HG03558 (cell line): ENCODE data around the gene DHX34.
"Not testable (repeated sequence)": the region's sequence is repeated elsewhere in the genome, so short reads cannot be mapped to it uniquely, and the experiment has no call there.

Experiments used
- ATAC-seq: cut with Tn5 transposase; IDR thresholded peaks from one replicate; pipeline ENCODE4 v1.9.1; 2021; ENCODE audit warnings: moderate number of reproducible peaks; ENCODE audit not compliant: unreplicated experiment; ENCODE audit errors: extremely low read depth

Gene DHX34

GRCh38 chr19:47323409-47323808 lies 25.7 kb upstream of the DHX34 start:
- ATAC-seq, result no peak

- ATAC-seq, result no peak
These were observed 25.2 kb upstream of the DHX34 start for GRCh38 chr19:47323872-47324271.

DNA sequence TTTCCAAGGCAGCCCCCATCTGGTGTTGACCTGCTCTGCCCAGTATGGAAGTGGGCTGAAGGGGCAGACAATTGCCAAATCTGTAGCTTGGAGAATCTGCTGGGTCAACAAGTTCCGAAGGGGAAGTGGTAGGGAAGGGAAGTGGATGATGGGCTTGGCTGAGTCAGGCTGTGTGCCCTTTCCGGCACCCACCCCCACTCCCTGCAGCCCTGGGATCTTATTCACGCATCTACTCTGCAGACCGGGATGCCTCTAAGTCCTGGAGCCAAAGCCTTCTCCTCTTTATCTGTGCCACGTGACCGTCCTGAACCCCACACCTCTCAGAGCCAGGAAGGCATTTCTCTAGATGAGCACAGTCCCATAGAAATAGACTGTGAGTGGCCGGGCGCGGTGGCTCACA lies 24.6 kb upstream of the DHX34 start:
- no peak for ATAC-seq

DNA sequence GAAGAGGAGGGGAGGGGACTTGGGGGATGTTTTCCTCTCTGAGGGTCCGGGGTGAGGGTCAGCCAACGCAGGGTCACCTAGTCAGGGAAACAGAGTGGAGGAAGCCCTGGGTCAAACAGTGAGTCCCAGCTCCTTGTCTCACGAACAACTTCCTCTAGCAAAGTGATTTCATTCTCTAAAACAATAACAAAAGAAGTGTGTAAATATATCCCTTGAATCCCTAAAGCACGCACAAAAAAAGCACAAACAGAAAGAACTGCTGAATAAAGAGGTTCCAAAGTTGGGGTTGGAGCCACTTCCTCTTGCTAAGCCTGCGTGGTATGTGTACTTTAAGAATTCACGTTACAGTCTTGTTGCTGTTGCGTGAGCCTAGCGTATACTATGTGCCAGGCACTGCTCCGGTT lies 18.6 kb upstream of the DHX34 start:
- no peak for ATAC-seq

DNA sequence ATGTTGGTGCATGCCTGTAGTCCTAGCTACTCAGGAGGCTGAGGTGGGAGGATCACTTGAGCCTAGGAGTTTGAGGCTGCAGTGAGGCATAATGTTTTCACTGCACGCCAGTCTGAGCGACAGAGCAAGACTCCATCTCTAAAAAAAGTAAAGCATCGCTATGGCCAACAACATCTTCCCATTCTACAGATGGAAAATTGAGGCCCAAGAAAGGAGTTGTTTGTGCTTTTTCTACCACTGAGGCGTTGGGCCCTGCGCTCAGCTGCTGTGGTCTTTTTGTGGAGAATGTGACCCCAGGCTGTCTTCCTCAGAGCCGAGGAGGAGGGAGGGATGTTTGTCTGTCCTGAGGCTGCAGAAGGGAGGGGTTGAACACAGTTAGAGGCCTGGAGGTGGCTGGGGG lies 17.6 kb upstream of the DHX34 start:
- no peak for ATAC-seq

DNA sequence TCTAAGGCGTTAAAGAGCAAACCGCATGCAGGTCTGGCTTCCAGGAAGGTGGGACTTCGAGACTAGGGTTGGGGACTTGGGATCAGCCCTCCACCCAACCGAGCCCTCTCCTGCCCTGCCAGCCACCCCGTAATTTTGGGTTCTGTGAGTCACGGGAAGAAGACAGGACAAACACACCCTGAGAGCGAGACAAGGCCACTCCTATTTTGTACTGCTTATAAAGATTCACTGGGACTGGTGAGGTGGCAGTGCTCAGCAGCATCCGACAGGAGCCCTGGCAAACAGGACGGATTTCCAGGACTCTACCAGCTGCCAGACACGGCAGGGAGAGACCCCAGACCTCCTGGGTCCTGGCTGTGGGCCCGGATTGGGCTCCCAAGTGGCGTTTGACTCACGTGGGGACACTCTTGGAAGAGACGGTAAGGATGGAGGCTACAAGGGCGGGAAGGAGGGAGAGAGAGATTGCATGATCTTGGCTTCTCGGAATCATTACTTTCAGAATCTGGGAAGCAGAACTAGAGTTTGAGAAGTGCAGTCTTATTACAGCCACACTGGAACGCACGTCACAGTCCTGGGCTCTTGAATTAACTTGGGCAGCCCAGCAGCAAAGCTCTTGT lies 17.1 kb upstream of the DHX34 start, which contains the start of gene C5AR2:
Gene C5AR2 (plus strand): TSS at position 245 of the 617 bp plus-strand sequence. CDS start 8,625 bp downstream, outside the sequence.
- ATAC-seq, result no peak

DNA sequence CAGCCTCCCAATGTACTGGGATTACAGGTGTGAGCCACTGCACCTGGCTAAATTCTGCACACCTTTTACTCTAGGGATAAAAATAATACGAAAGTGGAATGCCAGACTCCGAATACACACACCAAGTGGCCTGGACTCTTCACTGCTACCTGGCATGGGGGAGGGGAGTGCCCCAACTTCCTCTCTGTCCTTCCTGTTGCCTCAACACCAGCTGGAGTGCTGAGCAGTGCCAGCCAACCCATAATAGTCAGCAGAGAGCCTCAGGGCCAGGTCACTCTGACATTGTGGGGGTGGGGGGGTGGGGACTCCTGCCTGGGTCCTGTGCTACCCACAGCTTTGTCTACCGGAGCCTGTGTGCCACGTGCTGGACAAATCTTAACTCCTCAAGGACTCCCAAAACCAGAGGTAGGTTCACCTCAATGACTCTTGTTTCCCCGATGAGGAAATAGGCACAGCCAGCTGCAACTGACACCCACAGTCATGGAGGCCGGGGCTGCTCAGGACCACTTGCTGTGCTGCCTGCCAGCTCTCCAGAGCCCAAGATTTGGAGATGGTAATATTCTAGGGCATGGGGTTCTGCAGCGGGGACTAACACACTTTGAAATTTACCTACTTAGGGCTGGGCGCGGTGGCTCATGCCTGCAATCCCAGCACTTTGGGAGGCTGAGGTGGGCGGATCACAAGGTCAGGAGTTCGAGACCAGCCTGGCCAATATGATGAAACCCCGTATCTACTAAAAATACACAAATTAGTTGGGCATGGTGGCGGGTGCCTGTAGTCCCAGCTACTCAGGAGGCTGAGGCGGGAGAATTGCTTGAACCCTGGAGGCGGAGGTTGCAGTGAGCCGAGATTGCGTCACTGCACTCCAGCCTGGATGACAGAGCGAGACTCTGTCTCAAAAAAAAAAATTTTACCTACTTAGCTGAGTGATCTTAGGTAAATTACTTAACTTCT lies 12.1 kb upstream of the DHX34 start:
- ATAC-seq, result not testable (repeated sequence)

- no peak for ATAC-seq
These were observed 9.8 kb upstream of the DHX34 start for GRCh38 chr19:47339196-47339880.

DNA sequence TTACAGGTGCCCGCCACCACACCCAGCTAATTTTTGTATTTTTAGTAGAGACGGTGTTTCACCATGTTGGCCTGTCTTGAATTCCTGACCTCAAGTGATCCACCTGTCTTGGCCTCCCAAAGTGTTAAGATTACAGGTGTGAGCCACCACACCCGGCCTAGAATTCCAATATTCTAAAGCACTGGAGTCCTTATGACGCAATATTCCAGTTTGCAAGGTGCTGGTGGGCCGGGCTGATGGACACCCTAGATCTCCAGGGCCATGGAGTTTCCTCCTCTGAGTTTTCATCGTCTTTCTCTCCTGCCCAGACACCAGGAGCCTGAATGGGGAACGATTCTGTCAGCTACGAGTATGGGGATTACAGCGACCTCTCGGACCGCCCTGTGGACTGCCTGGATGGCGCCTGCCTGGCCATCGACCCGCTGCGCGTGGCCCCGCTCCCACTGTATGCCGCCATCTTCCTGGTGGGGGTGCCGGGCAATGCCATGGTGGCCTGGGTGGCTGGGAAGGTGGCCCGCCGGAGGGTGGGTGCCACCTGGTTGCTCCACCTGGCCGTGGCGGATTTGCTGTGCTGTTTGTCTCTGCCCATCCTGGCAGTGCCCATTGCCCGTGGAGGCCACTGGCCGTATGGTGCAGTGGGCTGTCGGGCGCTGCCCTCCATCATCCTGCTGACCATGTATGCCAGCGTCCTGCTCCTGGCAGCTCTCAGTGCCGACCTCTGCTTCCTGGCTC lies 8.5 kb upstream of the DHX34 start:
- no peak for ATAC-seq

DNA sequence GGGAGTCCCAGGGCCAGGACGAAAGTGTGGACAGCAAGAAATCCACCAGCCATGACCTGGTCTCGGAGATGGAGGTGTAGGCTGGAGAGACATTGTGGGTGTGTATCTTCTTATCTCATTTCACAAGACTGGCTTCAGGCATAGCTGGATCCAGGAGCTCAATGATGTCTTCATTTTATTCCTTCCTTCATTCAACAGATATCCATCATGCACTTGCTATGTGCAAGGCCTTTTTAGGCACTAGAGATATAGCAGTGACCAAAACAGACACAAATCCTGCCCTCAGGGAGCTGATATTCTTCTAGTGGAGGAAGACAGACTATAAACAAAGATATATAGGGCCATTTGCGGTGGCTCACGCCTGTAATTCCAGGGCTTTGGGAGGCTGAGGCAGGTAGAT lies 7.4 kb upstream of the DHX34 start:
- no peak for ATAC-seq

- no peak for ATAC-seq
These were observed 5.8 kb upstream of the DHX34 start for GRCh38 chr19:47343194-47343802.

- no peak for ATAC-seq
These were observed 4.7 kb upstream of the DHX34 start for GRCh38 chr19:47344425-47344824.

- ATAC-seq, result not testable (repeated sequence)
These were observed 3.1 kb upstream of the DHX34 start for GRCh38 chr19:47346024-47346423.

GRCh38 chr19:47350630-47351029 lies 1.5 kb downstream of the DHX34 start:
- no peak for ATAC-seq

- ATAC-seq, result no peak
These were observed 2.4 kb downstream of the DHX34 start for GRCh38 chr19:47351548-47351947.

GRCh38 chr19:47352095-47352494 lies 3.0 kb downstream of the DHX34 start:
- no peak for ATAC-seq

- ATAC-seq, result no peak
These were observed 4.2 kb downstream of the DHX34 start for GRCh38 chr19:47353307-47353712.

GRCh38 chr19:47356900-47357299 lies 7.8 kb downstream of the DHX34 start:
- no peak for ATAC-seq

DNA sequence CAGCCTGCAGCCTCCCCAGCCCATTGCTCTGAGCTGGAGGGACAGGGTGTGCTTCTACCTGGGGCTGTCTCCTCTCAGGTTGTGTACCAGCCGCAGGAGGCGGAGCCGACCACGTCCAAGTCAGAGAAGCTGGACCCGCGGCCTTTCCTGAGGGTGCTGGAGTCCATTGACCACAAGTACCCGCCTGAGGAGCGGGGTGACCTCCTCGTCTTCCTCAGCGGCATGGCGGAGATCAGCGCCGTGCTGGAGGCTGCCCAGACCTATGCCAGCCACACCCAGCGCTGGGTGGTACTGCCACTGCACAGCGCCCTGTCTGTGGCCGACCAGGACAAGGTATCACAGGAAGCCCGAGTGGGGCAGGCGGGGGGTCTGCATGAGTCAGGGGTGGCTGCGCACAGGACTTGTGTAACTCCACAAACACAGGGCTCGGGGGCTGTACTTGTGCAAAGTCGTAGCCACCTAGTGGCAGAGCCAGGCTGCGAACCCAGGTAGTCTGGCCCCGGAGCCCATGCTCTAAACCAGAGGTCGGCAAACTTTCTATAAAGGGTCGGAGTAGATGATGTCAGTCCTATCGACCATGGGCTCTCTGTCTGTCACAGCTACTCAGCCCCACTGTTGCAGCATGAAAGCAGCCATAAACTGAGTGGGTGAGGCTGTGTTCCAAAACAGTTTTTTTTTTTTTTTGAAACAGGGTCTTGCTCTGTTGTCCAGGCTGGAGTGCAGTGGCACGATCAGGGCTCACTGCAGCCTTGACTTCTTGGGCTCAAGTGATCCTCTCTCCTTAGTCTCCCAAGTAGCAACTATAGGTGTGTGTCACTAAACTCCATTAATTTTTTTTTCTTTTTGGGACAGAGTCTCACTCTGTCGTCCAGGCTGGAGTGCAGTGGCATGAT lies 8.9 kb downstream of the DHX34 start:
- ATAC-seq, result no peak
